ENCODE data around the gene PIK3C2B. TPM values are rescaled to one million over a fixed set of nuclear protein-coding genes. Genes with fewer than 3 reads are reported as not detected.

The PIK3C2B gene
- polyA plus RNA-seq, 5 donors = 25.5 to 45.7 (median 38.6) TPM

- no peak for DNase-seq
Measured at GRCh38 chr1:204479387-204480136, 15.0 kb downstream of the PIK3C2B start.

- DNase-seq = no peak
Measured at GRCh38 chr1:204478921-204479320, 15.7 kb downstream of the PIK3C2B start.

GRCh38 chr1:204478172-204478899 lies 16.3 kb downstream of the PIK3C2B start:
- no peak for DNase-seq

- DNase-seq = no peak
Measured at GRCh38 chr1:204477036-204477740, 17.4 kb downstream of the PIK3C2B start.

GRCh38 chr1:204476563-204476962 lies 18.0 kb downstream of the PIK3C2B start:
- no peak for DNase-seq

- no peak for DNase-seq
Measured at GRCh38 chr1:204475656-204476432, 18.8 kb downstream of the PIK3C2B start.

GRCh38 chr1:204473400-204473965 lies 21.1 kb downstream of the PIK3C2B start:
- DNase-seq = no peak

GRCh38 chr1:204472660-204473059 lies 21.9 kb downstream of the PIK3C2B start:
- DNase-seq = no peak

GRCh38 chr1:204471687-204472086 lies 22.9 kb downstream of the PIK3C2B start:
- no peak for DNase-seq

GRCh38 chr1:204469304-204469703 lies 25.3 kb downstream of the PIK3C2B start:
- DNase-seq = no peak

GRCh38 chr1:204468766-204469302 lies 25.8 kb downstream of the PIK3C2B start:
- DNase-seq = no peak

- DNase-seq = no peak
Measured at GRCh38 chr1:204468206-204468605, 26.4 kb downstream of the PIK3C2B start.

GRCh38 chr1:204466416-204467405 lies 27.9 kb downstream of the PIK3C2B start:
- no peak for DNase-seq

GRCh38 chr1:204465546-204466415 lies 28.8 kb downstream of the PIK3C2B start:
- DNase-seq = no peak

- no peak for DNase-seq
Measured at GRCh38 chr1:204464701-204465100, 29.9 kb downstream of the PIK3C2B start.

GRCh38 chr1:204464187-204464631 lies 30.4 kb downstream of the PIK3C2B start:
- DNase-seq = no peak

GRCh38 chr1:204463125-204464060 lies 31.2 kb downstream of the PIK3C2B start:
- no peak for DNase-seq

GRCh38 chr1:204462229-204462561 lies 32.4 kb downstream of the PIK3C2B start:
- no peak for DNase-seq

Measured in right lung (tissue), 5 donors.